ENCODE results near the gene USP40. TPM values are rescaled to one million over a fixed set of nuclear protein-coding genes. Genes with fewer than 3 reads are reported as not detected.

USP40 gene
- polyA plus RNA-seq, 4 donors = 19.3 to 40.9 (median 30.6) TPM

GRCh38 chr2:233571462-233571861, 4.9 kb upstream of the USP40 start:
- H3K27me3 ChIP-seq (ENCODE audit: control insufficient read depth in 3 of 3, insufficient read depth in 3 of 3, low read length in 3 of 3) = no peaks in the 10 kb centered on the region
- H3K27ac ChIP-seq (ENCODE audit: low read depth in 1 of 3, low read length in 2 of 3) = no peak overlapping the region
- H3K36me3 ChIP-seq (ENCODE audit: control insufficient read depth in 3 of 3, insufficient read depth in 2 of 3, low read depth in 1 of 3, low read length in 3 of 3) = no peaks in the 10 kb centered on the region
- WGBS, 3 donors = 84 to 88% (median 87%) methylated on average over 2 of the region's 2 CpGs
- H3K4me1 ChIP-seq (ENCODE audit: control insufficient read depth in 3 of 3, insufficient read depth in 2 of 3, low read depth in 1 of 3, low read length in 2 of 3) = no peaks in the 10 kb centered on the region
- DNase-seq (no peak), FAIRE-seq (no peak)
- H3K4me3 ChIP-seq (ENCODE audit: low read depth in 1 of 3, low read length in 3 of 3) = no peak overlapping the region
- H3K9me3 ChIP-seq (ENCODE audit: control insufficient read depth in 2 of 2, insufficient read depth in 1 of 2, low read depth in 1 of 2, low read length in 1 of 2) = no peaks in the 10 kb centered on the region

- Histone ChIP-seq H3K4me1 (ENCODE audit: control insufficient read depth in 3 of 3, insufficient read depth in 2 of 3, low read depth in 1 of 3, low read length in 2 of 3) (no peaks in the 10 kb centered on the region), H3K36me3 (ENCODE audit: control insufficient read depth in 3 of 3, insufficient read depth in 2 of 3, low read depth in 1 of 3, low read length in 3 of 3) (no peaks in the 10 kb centered on the region), H3K4me3 (ENCODE audit: low read depth in 1 of 3, low read length in 3 of 3) (no peak overlapping the region), H3K9me3 (ENCODE audit: control insufficient read depth in 2 of 2, insufficient read depth in 1 of 2, low read depth in 1 of 2, low read length in 1 of 2) (no peaks in the 10 kb centered on the region), H3K27me3 (ENCODE audit: control insufficient read depth in 3 of 3, insufficient read depth in 3 of 3, low read length in 3 of 3) (no peaks in the 10 kb centered on the region), H3K27ac (ENCODE audit: low read depth in 1 of 3, low read length in 2 of 3) (no peak overlapping the region)
- FAIRE-seq (no peak), DNase-seq (no peak)
- WGBS, 3 donors = 56 to 71% (median 62%) methylated on average over 1 of the region's 1 CpG
Observed at GRCh38 chr2:233571001-233571400, 4.4 kb upstream of the USP40 start.

GRCh38 chr2:233565685-233566140, 869 bp downstream of the USP40 start:
- 1 to 4% (median 2%) methylated on average over 6 of the region's 6 CpGs for WGBS, 3 donors
- Histone ChIP-seq H3K27me3 (ENCODE audit: control insufficient read depth in 3 of 3, insufficient read depth in 3 of 3, low read length in 3 of 3) (no peaks in the 10 kb centered on the region), H3K9me3 (ENCODE audit: control insufficient read depth in 2 of 2, insufficient read depth in 1 of 2, low read depth in 1 of 2, low read length in 1 of 2) (no peaks in the 10 kb centered on the region), H3K27ac (ENCODE audit: low read depth in 1 of 3, low read length in 2 of 3) (peak overlapping the region in 2 of 3 donors; percentile 32 to 74), H3K4me1 (ENCODE audit: control insufficient read depth in 3 of 3, insufficient read depth in 2 of 3, low read depth in 1 of 3, low read length in 2 of 3) (no peaks in the 10 kb centered on the region), H3K4me3 (ENCODE audit: low read depth in 1 of 3, low read length in 3 of 3) (peak overlapping the region in 2 of 3 donors; percentile 72 to 85), H3K36me3 (ENCODE audit: control insufficient read depth in 3 of 3, insufficient read depth in 2 of 3, low read depth in 1 of 3, low read length in 3 of 3) (no peaks in the 10 kb centered on the region)
- no peak for FAIRE-seq
- DNase-seq = no peak

GRCh38 chr2:233563663-233564430, 2.7 kb downstream of the USP40 start:
- Histone ChIP-seq H3K9me3 (ENCODE audit: control insufficient read depth in 2 of 2, insufficient read depth in 1 of 2, low read depth in 1 of 2, low read length in 1 of 2) (no peaks in the 10 kb centered on the region), H3K27me3 (ENCODE audit: control insufficient read depth in 3 of 3, insufficient read depth in 3 of 3, low read length in 3 of 3) (no peaks in the 10 kb centered on the region), H3K4me1 (ENCODE audit: control insufficient read depth in 3 of 3, insufficient read depth in 2 of 3, low read depth in 1 of 3, low read length in 2 of 3) (no peaks in the 10 kb centered on the region), H3K27ac (ENCODE audit: low read depth in 1 of 3, low read length in 2 of 3) (no peak overlapping the region), H3K36me3 (ENCODE audit: control insufficient read depth in 3 of 3, insufficient read depth in 2 of 3, low read depth in 1 of 3, low read length in 3 of 3) (peaks cover 0 to 4% (median 2%) of the 10 kb centered on the region in 3 donors), H3K4me3 (ENCODE audit: low read depth in 1 of 3, low read length in 3 of 3) (no peak overlapping the region)
- FAIRE-seq (no peak), DNase-seq (no peak)
- WGBS, 3 donors = 81 to 93% (median 88%) methylated on average over 8 of the region's 8 CpGs

GRCh38 chr2:233556881-233557736, 9.5 kb downstream of the USP40 start:
- peaks cover 0 to 6% (median 5%) of the 10 kb centered on the region in 3 donors for H3K36me3 ChIP-seq (ENCODE audit: control insufficient read depth in 3 of 3, insufficient read depth in 2 of 3, low read depth in 1 of 3, low read length in 3 of 3)
- no peaks in the 10 kb centered on the region for H3K27me3 ChIP-seq (ENCODE audit: control insufficient read depth in 3 of 3, insufficient read depth in 3 of 3, low read length in 3 of 3)
- no peak overlapping the region for H3K27ac ChIP-seq (ENCODE audit: low read depth in 1 of 3, low read length in 2 of 3)
- no peaks in the 10 kb centered on the region for H3K9me3 ChIP-seq (ENCODE audit: control insufficient read depth in 2 of 2, insufficient read depth in 1 of 2, low read depth in 1 of 2, low read length in 1 of 2)
- H3K4me3 ChIP-seq (ENCODE audit: low read depth in 1 of 3, low read length in 3 of 3) = no peak overlapping the region
- FAIRE-seq (no peak), DNase-seq (no peak)
- H3K4me1 ChIP-seq (ENCODE audit: control insufficient read depth in 3 of 3, insufficient read depth in 2 of 3, low read depth in 1 of 3, low read length in 2 of 3) = no peaks in the 10 kb centered on the region
- WGBS, 3 donors = 86 to 90% (median 88%) methylated on average over 7 of the region's 7 CpGs

GRCh38 chr2:233553366-233553765, 13.2 kb downstream of the USP40 start:
- H3K4me1 ChIP-seq (ENCODE audit: control insufficient read depth in 3 of 3, insufficient read depth in 2 of 3, low read depth in 1 of 3, low read length in 2 of 3) = no peaks in the 10 kb centered on the region
- no peak overlapping the region for H3K4me3 ChIP-seq (ENCODE audit: low read depth in 1 of 3, low read length in 3 of 3)
- FAIRE-seq = no peak
- DNase-seq = no peak
- no peaks in the 10 kb centered on the region for H3K9me3 ChIP-seq (ENCODE audit: control insufficient read depth in 2 of 2, insufficient read depth in 1 of 2, low read depth in 1 of 2, low read length in 1 of 2)
- H3K36me3 ChIP-seq (ENCODE audit: control insufficient read depth in 3 of 3, insufficient read depth in 2 of 3, low read depth in 1 of 3, low read length in 3 of 3) = peaks cover 0 to 4% (median 4%) of the 10 kb centered on the region in 3 donors
- no peak overlapping the region for H3K27ac ChIP-seq (ENCODE audit: low read depth in 1 of 3, low read length in 2 of 3)
- H3K27me3 ChIP-seq (ENCODE audit: control insufficient read depth in 3 of 3, insufficient read depth in 3 of 3, low read length in 3 of 3) = no peaks in the 10 kb centered on the region

- H3K4me3 ChIP-seq (ENCODE audit: low read depth in 1 of 3, low read length in 3 of 3) = no peak overlapping the region
- H3K27ac ChIP-seq (ENCODE audit: low read depth in 1 of 3, low read length in 2 of 3) = no peak overlapping the region
- DNase-seq (peak; percentile 26 to 90), FAIRE-seq (peak; percentile 90)
- H3K27me3 ChIP-seq (ENCODE audit: control insufficient read depth in 3 of 3, insufficient read depth in 3 of 3, low read length in 3 of 3) = no peaks in the 10 kb centered on the region
- H3K36me3 ChIP-seq (ENCODE audit: control insufficient read depth in 3 of 3, insufficient read depth in 2 of 3, low read depth in 1 of 3, low read length in 3 of 3) = peaks cover 2 to 4% (median 2%) of the 10 kb centered on the region in 3 donors
- H3K9me3 ChIP-seq (ENCODE audit: control insufficient read depth in 2 of 2, insufficient read depth in 1 of 2, low read depth in 1 of 2, low read length in 1 of 2) = no peaks in the 10 kb centered on the region
- 36 to 62% (median 47%) methylated on average over 4 of the region's 4 CpGs for WGBS, 3 donors
- H3K4me1 ChIP-seq (ENCODE audit: control insufficient read depth in 3 of 3, insufficient read depth in 2 of 3, low read depth in 1 of 3, low read length in 2 of 3) = no peaks in the 10 kb centered on the region
Observed at GRCh38 chr2:233551491-233551890, 15.1 kb downstream of the USP40 start.

- WGBS, 3 donors = 35 to 77% (median 60%) methylated on average over 4 of the region's 4 CpGs
- peaks cover 2 to 11% (median 4%) of the 10 kb centered on the region in 3 donors for H3K36me3 ChIP-seq (ENCODE audit: control insufficient read depth in 3 of 3, insufficient read depth in 2 of 3, low read depth in 1 of 3, low read length in 3 of 3)
Observed at GRCh38 chr2:233546774-233547173, 19.8 kb downstream of the USP40 start.

More at GRCh38 chr2:233546774-233547173, 19.8 kb downstream of the USP40 start:
- Histone ChIP-seq H3K9me3 (ENCODE audit: control insufficient read depth in 2 of 2, insufficient read depth in 1 of 2, low read depth in 1 of 2, low read length in 1 of 2) (no peaks in the 10 kb centered on the region), H3K4me1 (ENCODE audit: control insufficient read depth in 3 of 3, insufficient read depth in 2 of 3, low read depth in 1 of 3, low read length in 2 of 3) (peaks cover 0 to 7% (median 0%) of the 10 kb centered on the region in 3 donors), H3K27me3 (ENCODE audit: control insufficient read depth in 3 of 3, insufficient read depth in 3 of 3, low read length in 3 of 3) (no peaks in the 10 kb centered on the region), H3K27ac (ENCODE audit: low read depth in 1 of 3, low read length in 2 of 3) (no peak overlapping the region), H3K4me3 (ENCODE audit: low read depth in 1 of 3, low read length in 3 of 3) (no peak overlapping the region)
- FAIRE-seq (no peak), DNase-seq (peak in 1 of 2 donors; percentile 16)
